Mesenchymal stem cell (in vitro differentiated cells and primary cell): ENCODE data around the gene SPRTN.

Source experiments
- DNase-seq: peaks from one replicate; pipeline ENCODE4 v3.0.0-alpha.2; 2013
- H2AFZ ChIP-seq: one replicate; pipeline ENCODE4 v1.6.1; 2013; ENCODE audit warnings: low read depth, mild to moderate bottlenecking, control low read depth, inconsistent platforms, low read length, moderate library complexity
- H2AK5ac ChIP-seq: 2 replicates; pipeline ENCODE4 v1.6.1; 2013; ENCODE audit warnings: low read length, moderate library complexity, mild to moderate bottlenecking, inconsistent platforms; ENCODE audit not compliant: severe bottlenecking
- H2BK120ac ChIP-seq: one replicate; pipeline ENCODE4 v1.6.1; 2013; ENCODE audit warnings: low read depth, mild to moderate bottlenecking, inconsistent platforms, low read length, moderate library complexity
- H2BK12ac ChIP-seq, 2 experiments: one replicate each; pipeline ENCODE4 v1.6.1; 2013; ENCODE audit warnings: inconsistent platforms in 2 of 2, low read length in 2 of 2, mild to moderate bottlenecking in 2 of 2, moderate library complexity in 2 of 2, control low read depth in 1 of 2
- H2BK15ac ChIP-seq: one replicate; pipeline ENCODE4 v1.6.1; 2013; ENCODE audit warnings: mild to moderate bottlenecking, low read depth, inconsistent platforms; ENCODE audit not compliant: poor library complexity, severe bottlenecking
- H2BK5ac ChIP-seq: 2 replicates; pipeline ENCODE4 v1.6.1; 2013; ENCODE audit warnings: low read depth, mild to moderate bottlenecking, low read length, control low read depth, inconsistent platforms; ENCODE audit not compliant: poor library complexity, severe bottlenecking
- H3K14ac ChIP-seq, 2 experiments: one replicate each; pipeline ENCODE4 v1.6.1; 2013; ENCODE audit warnings: inconsistent platforms in 2 of 2, low read length in 2 of 2, control low read depth in 1 of 2, mild to moderate bottlenecking in 1 of 2, moderate library complexity in 1 of 2
- H3K18ac ChIP-seq, 2 experiments: one replicate each; pipeline ENCODE4 v1.6.1; 2013; ENCODE audit warnings: inconsistent platforms in 2 of 2, low read length in 2 of 2, control low read depth in 1 of 2, low read depth in 1 of 2, mild to moderate bottlenecking in 1 of 2
- H3K23ac ChIP-seq, 2 experiments: one replicate each; pipeline ENCODE4 v1.6.1; 2013; ENCODE audit warnings: inconsistent platforms in 2 of 2, low read length in 2 of 2, mild to moderate bottlenecking in 2 of 2, moderate library complexity in 2 of 2, control low read depth in 1 of 2
- H3K27ac ChIP-seq: 2 replicates; pipeline ENCODE4 v1.5.1; 2013; ENCODE audit warnings: mild to moderate bottlenecking, moderate library complexity, low read length, control low read depth, inconsistent platforms; ENCODE audit not compliant: poor library complexity, severe bottlenecking
- H3K27me3 ChIP-seq, 2 experiments: 2 replicates each; pipeline versions ENCODE4 v1.6.1 to v1.7.0; 2013; ENCODE audit warnings: low read length in 2 of 2, mild to moderate bottlenecking in 2 of 2, moderate library complexity in 2 of 2, control low read depth in 1 of 2, inconsistent platforms in 1 of 2; ENCODE audit not compliant: control insufficient read depth in 1 of 2, insufficient read depth in 1 of 2
- H3K36me3 ChIP-seq, 2 experiments: 2 replicates each; pipeline versions ENCODE4 v1.6.1 to v1.7.0; 2013; ENCODE audit warnings: low read length in 2 of 2, control low read depth in 1 of 2, inconsistent platforms in 1 of 2, low read depth in 1 of 2, mild to moderate bottlenecking in 1 of 2; ENCODE audit not compliant: insufficient read depth in 2 of 2, control insufficient read depth in 1 of 2
- H3K4ac ChIP-seq, 2 experiments: one replicate each; pipeline ENCODE4 v1.6.1; 2013; ENCODE audit warnings: inconsistent platforms in 2 of 2, low read length in 2 of 2, mild to moderate bottlenecking in 2 of 2, moderate library complexity in 2 of 2, control low read depth in 1 of 2, low read depth in 1 of 2
- H3K4me1 ChIP-seq: 2 replicates; pipeline ENCODE4 v1.6.1; 2013; ENCODE audit warnings: low read depth, low read length, control low read depth; ENCODE audit not compliant: control insufficient read depth, insufficient read depth
- H3K4me2 ChIP-seq: 2 replicates; pipeline ENCODE4 v1.6.1; 2013; ENCODE audit warnings: low read length, mild to moderate bottlenecking, inconsistent platforms; ENCODE audit not compliant: poor library complexity, severe bottlenecking
- H3K4me3 ChIP-seq, 2 experiments: 2 replicates each; pipeline versions ENCODE4 v1.5.1 to v1.7.0; 2013; ENCODE audit warnings: low read length in 2 of 2, mild to moderate bottlenecking in 2 of 2, control low read depth in 1 of 2, low read depth in 1 of 2; ENCODE audit not compliant: insufficient read depth in 1 of 2
- H3K79me1 ChIP-seq: replicated peaks from 2 replicates; pipeline ENCODE4 v1.6.1; 2013; ENCODE audit warnings: mild to moderate bottlenecking, control low read depth, low read length, inconsistent platforms; ENCODE audit not compliant: poor library complexity, severe bottlenecking
- H3K9ac ChIP-seq: 2 replicates; pipeline ENCODE4 v1.7.0; 2013; ENCODE audit warnings: mild to moderate bottlenecking, low read length, moderate library complexity
- H3K9me3 ChIP-seq: 2 replicates; pipeline ENCODE4 v1.7.0; 2013; ENCODE audit warnings: mild to moderate bottlenecking, low read length; ENCODE audit not compliant: control insufficient read depth
- H4K8ac ChIP-seq: one replicate; pipeline ENCODE4 v1.6.1; 2013; ENCODE audit warnings: inconsistent platforms, mild to moderate bottlenecking, low read length, moderate library complexity
- H4K91ac ChIP-seq: one replicate; pipeline ENCODE4 v1.6.1; 2013; ENCODE audit warnings: mild to moderate bottlenecking, low read length, inconsistent platforms
- WGBS: methylation state at CpG from one replicate; pipeline ENCODE4 v1.1.7; 2013; ENCODE audit warnings: mixed read lengths; 5-methylcytosine and 5-hydroxymethylcytosine counted together

Gene SPRTN

GRCh38 chr1:231397886-231398671, 60.0 kb downstream of the SPRTN start:
- no peak overlapping the region for H2BK15ac ChIP-seq
- H3K18ac ChIP-seq: no peak overlapping the region
- no peak overlapping the region for H4K91ac ChIP-seq
- H3K9me3 ChIP-seq: no peaks in the 10 kb centered on the region
- H3K27me3 ChIP-seq: no peaks in the 10 kb centered on the region
- peaks cover 2% of the 10 kb centered on the region for H3K4me1 ChIP-seq
- no peak overlapping the region for H3K23ac ChIP-seq
- H2AFZ ChIP-seq: no peak overlapping the region
- H2BK120ac ChIP-seq: no peak overlapping the region
- no peak overlapping the region for H3K4ac ChIP-seq
- WGBS: 60% methylated on average over 3 of the region's 4 CpGs
- no peak overlapping the region for H3K14ac ChIP-seq
- no peak overlapping the region for H2BK5ac ChIP-seq
- H3K27ac ChIP-seq: no peak overlapping the region
- peaks cover 6% of the 10 kb centered on the region for H3K79me1 ChIP-seq
- H2BK12ac ChIP-seq: no peak overlapping the region
- no peaks in the 10 kb centered on the region for H3K36me3 ChIP-seq
- H2AK5ac ChIP-seq: no peak overlapping the region
- H3K9ac ChIP-seq: no peak overlapping the region
- DNase-seq: no peak
- H3K4me2 ChIP-seq: no peak overlapping the region
- H4K8ac ChIP-seq: no peak overlapping the region
- H3K4me3 ChIP-seq: no peak overlapping the region

GRCh38 chr1:231401478-231401877, 63.4 kb downstream of the SPRTN start:
- Histone ChIP-seq H3K4me1 (no peaks in the 10 kb centered on the region), H4K91ac (no peak overlapping the region), H4K8ac (no peak overlapping the region), H2BK15ac (no peak overlapping the region), H3K9ac (no peak overlapping the region), H3K27ac (no peak overlapping the region), H3K9me3 (no peaks in the 10 kb centered on the region), H3K14ac (no peak overlapping the region), H2BK12ac (no peak overlapping the region), H2AFZ (no peak overlapping the region), H3K4me2 (no peak overlapping the region), H2BK120ac (no peak overlapping the region), H3K18ac (no peak overlapping the region), H3K79me1 (peaks cover 8% of the 10 kb centered on the region), H3K36me3 (no peaks in the 10 kb centered on the region), H3K23ac (no peak overlapping the region), H3K4ac (no peak overlapping the region), H3K27me3 (no peaks in the 10 kb centered on the region), H2BK5ac (no peak overlapping the region), H3K4me3 (no peak overlapping the region), H2AK5ac (no peak overlapping the region)
- WGBS: no CpG with 5 or more reads among the region's 1 CpG
- DNase-seq: no peak

- H3K4me3 ChIP-seq: no peak overlapping the region
- no peak overlapping the region for H3K14ac ChIP-seq
- H2BK15ac ChIP-seq: no peak overlapping the region
- H2BK12ac ChIP-seq: no peak overlapping the region
- H3K36me3 ChIP-seq: no peaks in the 10 kb centered on the region
- WGBS: no CpG with 5 or more reads among the region's 2 CpGs
- H4K8ac ChIP-seq: no peak overlapping the region
- H3K4me2 ChIP-seq: no peak overlapping the region
- H3K9ac ChIP-seq: no peak overlapping the region
- H2BK5ac ChIP-seq: no peak overlapping the region
- no peak overlapping the region for H3K18ac ChIP-seq
- no peak for DNase-seq
- H4K91ac ChIP-seq: no peak overlapping the region
- H3K4ac ChIP-seq: no peak overlapping the region
- no peak overlapping the region for H2AFZ ChIP-seq
- no peak overlapping the region for H3K23ac ChIP-seq
- no peak overlapping the region for H2AK5ac ChIP-seq
- H3K9me3 ChIP-seq: no peaks in the 10 kb centered on the region
- no peak overlapping the region for H3K27ac ChIP-seq
- peaks cover 2% of the 10 kb centered on the region for H3K4me1 ChIP-seq
- H3K27me3 ChIP-seq: no peaks in the 10 kb centered on the region
- no peak overlapping the region for H2BK120ac ChIP-seq
- peaks cover 7% of the 10 kb centered on the region for H3K79me1 ChIP-seq
Measured at GRCh38 chr1:231404318-231404717, 66.2 kb downstream of the SPRTN start.
